Measurements from ENCODE around the gene CEMIP.

The CEMIP gene

GRCh38 chr15:80822676-80823075 lies 43.5 kb downstream of the CEMIP start:
- no peak for DNase-seq (ENCODE audit: low read depth in 2 of 2)

GRCh38 chr15:80823120-80823519 lies 44.0 kb downstream of the CEMIP start:
- DNase-seq (ENCODE audit: low read depth in 2 of 2) = no peak

- DNase-seq (ENCODE audit: low read depth in 2 of 2) = no peak
Observed at GRCh38 chr15:80823995-80824394, 44.8 kb downstream of the CEMIP start.

- no peak for DNase-seq (ENCODE audit: low read depth in 2 of 2)
Observed at GRCh38 chr15:80825361-80826030, 46.3 kb downstream of the CEMIP start.

- DNase-seq (ENCODE audit: low read depth in 2 of 2) = no peak
Observed at GRCh38 chr15:80828796-80829195, 49.6 kb downstream of the CEMIP start.

GRCh38 chr15:80830677-80831076 lies 51.5 kb downstream of the CEMIP start:
- DNase-seq (ENCODE audit: low read depth in 2 of 2) = no peak

GRCh38 chr15:80831192-80831591 lies 52.0 kb downstream of the CEMIP start:
- no peak for DNase-seq (ENCODE audit: low read depth in 2 of 2)

- DNase-seq (ENCODE audit: low read depth in 2 of 2) = no peak
Observed at GRCh38 chr15:80831606-80832224, 52.5 kb downstream of the CEMIP start.

- no peak for DNase-seq (ENCODE audit: low read depth in 2 of 2)
Observed at GRCh38 chr15:80832686-80833085, 53.5 kb downstream of the CEMIP start.

GRCh38 chr15:80834402-80834801 lies 55.2 kb downstream of the CEMIP start:
- DNase-seq (ENCODE audit: low read depth in 2 of 2) = no peak

- no peak for DNase-seq (ENCODE audit: low read depth in 2 of 2)
Observed at GRCh38 chr15:80834906-80835305, 55.7 kb downstream of the CEMIP start.

- DNase-seq (ENCODE audit: low read depth in 2 of 2) = no peak
Observed at GRCh38 chr15:80835336-80835735, 56.2 kb downstream of the CEMIP start.

- no peak for DNase-seq (ENCODE audit: low read depth in 2 of 2)
Observed at GRCh38 chr15:80836223-80836622, 57.1 kb downstream of the CEMIP start.

GRCh38 chr15:80837006-80837405 lies 57.8 kb downstream of the CEMIP start:
- DNase-seq (ENCODE audit: low read depth in 2 of 2) = no peak

GRCh38 chr15:80838012-80838411 lies 58.8 kb downstream of the CEMIP start:
- DNase-seq (ENCODE audit: low read depth in 2 of 2) = no peak

GRCh38 chr15:80838666-80839065 lies 59.5 kb downstream of the CEMIP start:
- no peak for DNase-seq (ENCODE audit: low read depth in 2 of 2)

GRCh38 chr15:80839764-80840130 lies 60.6 kb downstream of the CEMIP start:
- DNase-seq (ENCODE audit: low read depth in 2 of 2) = no peak

GRCh38 chr15:80840182-80841130 lies 61.3 kb downstream of the CEMIP start:
- DNase-seq (ENCODE audit: low read depth in 2 of 2) = no peak

- no peak for DNase-seq (ENCODE audit: low read depth in 2 of 2)
Observed at GRCh38 chr15:80841541-80841940, 62.4 kb downstream of the CEMIP start.

GRCh38 chr15:80844011-80844732 lies 65.0 kb downstream of the CEMIP start:
- DNase-seq (ENCODE audit: low read depth in 2 of 2) = no peak

- no peak for DNase-seq (ENCODE audit: low read depth in 2 of 2)
Observed at GRCh38 chr15:80846031-80846815, 67.1 kb downstream of the CEMIP start.

Measured in stimulated activated CD8-positive, alpha-beta memory T cell treated with anti-CD3 and anti-CD28 coated beads, Interleukin-2, amount 100 ng/mL, for 48 hours (primary cell).